H1 (cell line): ENCODE results near the gene BTBD10. TPM values are rescaled to one million over a fixed set of nuclear protein-coding genes. Genes with fewer than 3 reads are reported as not detected.

Experiments used
- ASH2L ChIP-seq: fragments of 200-600, 300-600 bp; sonication (generic); IDR thresholded peaks from one replicate; pipeline ENCODE4 v1.7.1; 2017; ENCODE audit warnings: low read length
- EGR1 ChIP-seq: IDR thresholded peaks from 2 replicates; pipeline ENCODE4 v1.6.1; 2011; ENCODE audit warnings: low read depth, low read length, borderline replicate concordance
- EP300 ChIP-seq, 2 experiments: IDR thresholded peaks; 1 replicate in 1 of 2; 2 replicates in 1 of 2; pipeline ENCODE4 v1.6.1; 2011 to 2012; ENCODE audit warnings: low read depth in 2 of 2, low read length in 2 of 2, mild to moderate bottlenecking in 2 of 2, borderline replicate concordance in 1 of 2, inconsistent platforms in 1 of 2, moderate library complexity in 1 of 2
- GTF2F1 ChIP-seq: IDR thresholded peaks from 2 replicates; pipeline ENCODE4 v1.6.1; 2012; ENCODE audit warnings: low read depth, low read length, improper control_type of control experiment, borderline replicate concordance
- KDM4A ChIP-seq: IDR thresholded peaks from one replicate; pipeline ENCODE4 v1.7.1; 2012; ENCODE audit warnings: low read depth, mild to moderate bottlenecking, moderate library complexity, low read length, inconsistent platforms; ENCODE audit not compliant: severe bottlenecking
- SAP30 ChIP-seq: fragments of 300-600 bp; sonication (generic); IDR thresholded peaks from 2 replicates; pipeline ENCODE4 v1.7.1; 2012; ENCODE audit warnings: low read length, moderate library complexity, mild to moderate bottlenecking, inconsistent platforms; ENCODE audit not compliant: insufficient read depth, insufficient replicate concordance
- SIX5 ChIP-seq: IDR thresholded peaks from 2 replicates; pipeline ENCODE4 v1.6.1; 2011; ENCODE audit warnings: mild to moderate bottlenecking, low read depth, low read length
- polyA plus RNA-seq, 7 experiments: library from polyadenylated mRNA; depleted of rRNA in 3 of 7; stranded (reverse) in 5 of 7; unstranded in 2 of 7; fragments of >200 nt in 5 of 7; fragments of 200-250 nt in 2 of 7; gene quantifications; 1 replicate in 5 of 7; 2 replicates in 1 of 7; 4 replicates in 1 of 7; pipeline versions ENCODE4 v1.2.1 to v1.2.3, GENCODE V29; 2011 to 2013; ENCODE audit warnings: missing spikeins in 2 of 7, mixed read lengths in 2 of 7
- total RNA-seq: library from RNA; stranded (reverse); fragmentation: NEBNext Ultra II Directional; extraction: Animal tissue kit (Norgen Biotek cat#: 25700); gene quantifications from 2 replicates; pipeline ENCODE4 v1.2.1, GENCODE V29; 2021
- TF ChIP-seq, protein P1 (sequence below), 3 experiments: IDR thresholded peaks; 1 replicate in 2 of 3; 2 replicates in 1 of 3; pipeline versions ENCODE4 v1.5.1 to v1.6.1; 2011; ENCODE audit warnings: low read length in 3 of 3, mild to moderate bottlenecking in 3 of 3, inconsistent platforms in 2 of 3, low read depth in 1 of 3, moderate library complexity in 1 of 3; ENCODE audit not compliant: insufficient read depth in 1 of 3; ENCODE audit errors: control extremely low read depth in 1 of 3
- TF ChIP-seq, protein P2 (sequence below): IDR thresholded peaks from 2 replicates; pipeline ENCODE4 v1.6.1; 2012; ENCODE audit warnings: inconsistent platforms

BTBD10 gene
- total and polyA plus RNA-seq, 2 of the 8 experiments (the other 6 are each of a cell fraction or from before 2014, with no cell fraction given): 13.8 to 22.2 TPM

DNA sequence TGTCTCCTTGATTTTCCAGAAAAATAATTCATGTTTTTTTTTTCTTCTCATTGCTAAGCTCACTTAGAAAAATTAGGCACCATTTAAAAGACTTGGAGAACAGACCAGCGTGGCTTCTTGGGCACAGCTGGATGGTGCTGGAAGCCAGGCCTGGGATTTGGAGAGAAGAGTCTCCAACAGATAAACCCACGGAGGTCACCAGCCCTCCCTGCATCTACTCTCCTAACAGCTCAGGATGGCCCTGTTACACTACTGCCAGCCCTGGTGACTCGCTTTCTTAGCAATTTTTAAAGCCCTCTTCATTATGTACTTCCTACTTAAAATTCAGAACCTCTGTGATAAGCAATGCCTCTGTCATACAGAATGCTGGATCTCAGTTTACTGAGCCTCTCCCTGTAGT lies 31.0 kb upstream of the BTBD10 start (continued):
- TF ChIP-seq, protein P1, sequence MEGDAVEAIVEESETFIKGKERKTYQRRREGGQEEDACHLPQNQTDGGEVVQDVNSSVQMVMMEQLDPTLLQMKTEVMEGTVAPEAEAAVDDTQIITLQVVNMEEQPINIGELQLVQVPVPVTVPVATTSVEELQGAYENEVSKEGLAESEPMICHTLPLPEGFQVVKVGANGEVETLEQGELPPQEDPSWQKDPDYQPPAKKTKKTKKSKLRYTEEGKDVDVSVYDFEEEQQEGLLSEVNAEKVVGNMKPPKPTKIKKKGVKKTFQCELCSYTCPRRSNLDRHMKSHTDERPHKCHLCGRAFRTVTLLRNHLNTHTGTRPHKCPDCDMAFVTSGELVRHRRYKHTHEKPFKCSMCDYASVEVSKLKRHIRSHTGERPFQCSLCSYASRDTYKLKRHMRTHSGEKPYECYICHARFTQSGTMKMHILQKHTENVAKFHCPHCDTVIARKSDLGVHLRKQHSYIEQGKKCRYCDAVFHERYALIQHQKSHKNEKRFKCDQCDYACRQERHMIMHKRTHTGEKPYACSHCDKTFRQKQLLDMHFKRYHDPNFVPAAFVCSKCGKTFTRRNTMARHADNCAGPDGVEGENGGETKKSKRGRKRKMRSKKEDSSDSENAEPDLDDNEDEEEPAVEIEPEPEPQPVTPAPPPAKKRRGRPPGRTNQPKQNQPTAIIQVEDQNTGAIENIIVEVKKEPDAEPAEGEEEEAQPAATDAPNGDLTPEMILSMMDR (IDR thresholded peaks at IDR 0.05; ENCODE audit: control extremely low read depth in 1 of 3, insufficient read depth in 1 of 3, low read depth in 1 of 3, low read length in 3 of 3): no peak
- no peak for TF ChIP-seq EGR1
- TF ChIP-seq GTF2F1: no peak
- no peak for TF ChIP-seq SIX5
- TF ChIP-seq KDM4A: no peak
- no peak for TF ChIP-seq ASH2L
- TF ChIP-seq, protein P2, sequence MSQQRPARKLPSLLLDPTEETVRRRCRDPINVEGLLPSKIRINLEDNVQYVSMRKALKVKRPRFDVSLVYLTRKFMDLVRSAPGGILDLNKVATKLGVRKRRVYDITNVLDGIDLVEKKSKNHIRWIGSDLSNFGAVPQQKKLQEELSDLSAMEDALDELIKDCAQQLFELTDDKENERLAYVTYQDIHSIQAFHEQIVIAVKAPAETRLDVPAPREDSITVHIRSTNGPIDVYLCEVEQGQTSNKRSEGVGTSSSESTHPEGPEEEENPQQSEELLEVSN: no peak
- TF ChIP-seq EP300 (IDR thresholded peaks at IDR 0.05; ENCODE audit: borderline replicate concordance in 1 of 2, low read depth in 2 of 2, low read length in 2 of 2): no peak
- TF ChIP-seq SAP30: no peak
